GM19099 (cell line): ENCODE results near the gene NFIA.

Source experiments
- POLR2A ChIP-seq: IDR thresholded peaks from 3 replicates; pipeline ENCODE4 v1.6.1; 2011; ENCODE audit warnings: low read depth; ENCODE audit not compliant: insufficient read length; ENCODE audit errors: extremely low read depth

NFIA gene

GRCh38 chr1:61320575-61320974 lies 238.2 kb downstream of the NFIA start:
- TF ChIP-seq POLR2A: no peak

GRCh38 chr1:61322008-61322744 lies 239.8 kb downstream of the NFIA start:
- TF ChIP-seq POLR2A: no peak

- no peak for TF ChIP-seq POLR2A
Measured at GRCh38 chr1:61322769-61323168, 240.4 kb downstream of the NFIA start.

- TF ChIP-seq POLR2A: no peak
Measured at GRCh38 chr1:61323681-61324328, 241.4 kb downstream of the NFIA start.

GRCh38 chr1:61326713-61327112 lies 244.4 kb downstream of the NFIA start:
- no peak for TF ChIP-seq POLR2A

GRCh38 chr1:61327436-61327835 lies 245.1 kb downstream of the NFIA start:
- TF ChIP-seq POLR2A: no peak

GRCh38 chr1:61329556-61329955 lies 247.2 kb downstream of the NFIA start:
- no peak for TF ChIP-seq POLR2A

GRCh38 chr1:61330018-61330417 lies 247.7 kb downstream of the NFIA start:
- no peak for TF ChIP-seq POLR2A

GRCh38 chr1:61330571-61330970 lies 248.2 kb downstream of the NFIA start:
- no peak for TF ChIP-seq POLR2A

GRCh38 chr1:61332196-61332753 lies 249.9 kb downstream of the NFIA start:
- TF ChIP-seq POLR2A: no peak

- no peak for TF ChIP-seq POLR2A
Measured at GRCh38 chr1:61332796-61333195, 250.4 kb downstream of the NFIA start.

- no peak for TF ChIP-seq POLR2A
Measured at GRCh38 chr1:61334718-61335589, 252.6 kb downstream of the NFIA start.

- no peak for TF ChIP-seq POLR2A
Measured at GRCh38 chr1:61337037-61337436, 254.7 kb downstream of the NFIA start.

GRCh38 chr1:61337441-61337951 lies 255.1 kb downstream of the NFIA start:
- no peak for TF ChIP-seq POLR2A
